Epithelial cell of prostate (primary cell): Measurements from ENCODE around the gene PTGDR2.

ENCODE experiments used
- DNase-seq: peaks from one replicate; pipeline ENCODE4 v3.0.0-alpha.2; 2011; ENCODE audit warnings: low read depth, low spot score
- H3K27ac ChIP-seq: fragments of 450-650 bp; 2 replicates; pipeline ENCODE4 v1.5.1; 2017; ENCODE audit warnings: mild to moderate bottlenecking

Gene PTGDR2

DNA sequence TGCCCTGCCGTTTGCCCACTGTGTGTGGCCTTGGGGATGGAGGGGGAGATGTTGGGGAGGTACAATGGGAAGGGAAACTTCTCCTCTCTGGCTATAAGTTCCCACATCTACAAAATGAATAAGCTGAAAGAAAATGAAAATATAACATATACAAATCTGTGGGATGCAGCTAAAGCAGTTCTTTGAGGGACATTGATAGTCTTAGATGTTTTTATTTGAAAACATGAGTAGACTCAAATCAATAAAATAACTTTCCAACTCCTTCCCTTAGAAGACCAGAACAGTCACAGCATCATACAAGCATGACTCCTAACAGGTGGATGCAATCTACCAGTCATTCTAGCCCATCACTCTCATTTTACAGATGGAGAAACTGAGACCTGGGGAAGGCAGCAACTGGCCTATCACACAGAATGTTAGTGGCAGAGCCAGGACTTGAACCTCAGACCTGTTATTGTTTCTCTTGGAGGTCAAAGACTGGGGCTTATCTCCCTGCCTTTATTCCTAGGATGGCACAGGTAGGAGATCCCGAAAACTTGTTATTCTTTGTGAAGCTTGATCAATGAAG lies 39.1 kb downstream of the PTGDR2 start:
- DNase-seq = no peak
- no peak overlapping the region for H3K27ac ChIP-seq

DNA sequence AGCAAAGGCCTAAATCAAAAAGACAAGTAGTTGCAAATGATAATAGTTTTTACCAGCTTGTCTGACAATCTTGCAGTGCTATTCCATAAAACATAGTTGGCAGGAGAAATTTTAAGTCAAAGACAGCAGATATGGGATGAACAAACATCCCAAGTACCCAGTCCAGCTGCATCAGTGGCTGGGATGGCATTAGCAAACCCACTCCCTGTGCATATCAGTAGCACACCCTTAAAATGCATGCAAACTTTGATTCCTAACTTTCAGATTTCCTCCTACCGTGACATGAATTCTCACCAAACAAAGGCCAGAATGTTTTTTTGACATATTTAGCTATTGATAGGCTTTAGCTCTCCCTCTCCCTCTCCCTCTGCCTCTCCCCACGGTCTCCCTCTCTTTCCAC lies 41.6 kb downstream of the PTGDR2 start:
- H3K27ac ChIP-seq = no peak overlapping the region
- no peak for DNase-seq

DNA sequence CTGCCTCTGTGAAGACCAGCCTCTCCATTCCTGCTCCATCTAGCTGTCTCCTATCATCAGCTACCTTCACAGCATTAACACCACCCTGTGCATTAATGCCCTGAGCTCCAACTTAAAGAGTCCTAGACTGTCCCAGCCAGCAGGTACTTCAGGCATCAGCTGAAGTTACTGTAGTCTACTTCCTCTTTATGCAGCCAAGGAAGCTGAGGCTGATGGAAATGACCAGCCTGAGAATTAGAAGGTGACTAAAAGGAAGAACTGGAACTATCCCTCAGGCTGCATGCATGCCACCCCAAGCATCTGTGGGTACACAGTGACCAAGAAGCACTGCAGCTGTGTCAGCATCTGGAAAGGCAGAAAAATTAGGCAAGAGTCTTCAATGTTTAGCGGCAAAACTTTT lies 42.4 kb downstream of the PTGDR2 start:
- no peak overlapping the region for H3K27ac ChIP-seq

DNA sequence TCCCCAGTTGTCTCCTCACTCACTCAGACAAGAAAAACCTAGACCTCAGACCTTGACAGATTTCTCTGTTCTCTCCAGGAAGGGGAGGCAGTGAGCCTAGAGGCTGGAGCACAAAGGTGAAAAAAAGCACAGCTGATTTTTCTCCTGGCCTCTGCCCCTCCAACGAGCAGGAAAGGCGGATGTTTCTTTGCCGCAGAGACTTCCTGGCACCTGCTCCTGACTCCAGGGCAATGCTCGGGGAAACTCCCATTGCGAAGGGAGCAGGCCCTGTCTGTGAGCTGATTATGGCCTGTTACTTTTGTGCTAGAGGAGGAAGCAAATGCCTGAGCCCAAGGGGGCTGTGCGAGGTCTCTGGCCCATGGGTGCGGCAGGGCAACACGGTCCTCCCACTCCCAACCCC lies 45.2 kb downstream of the PTGDR2 start:
- no peak overlapping the region for H3K27ac ChIP-seq
- no peak for DNase-seq

More for the DNA sequence above, 42.4 kb downstream of the PTGDR2 start:
- no peak for DNase-seq

DNA sequence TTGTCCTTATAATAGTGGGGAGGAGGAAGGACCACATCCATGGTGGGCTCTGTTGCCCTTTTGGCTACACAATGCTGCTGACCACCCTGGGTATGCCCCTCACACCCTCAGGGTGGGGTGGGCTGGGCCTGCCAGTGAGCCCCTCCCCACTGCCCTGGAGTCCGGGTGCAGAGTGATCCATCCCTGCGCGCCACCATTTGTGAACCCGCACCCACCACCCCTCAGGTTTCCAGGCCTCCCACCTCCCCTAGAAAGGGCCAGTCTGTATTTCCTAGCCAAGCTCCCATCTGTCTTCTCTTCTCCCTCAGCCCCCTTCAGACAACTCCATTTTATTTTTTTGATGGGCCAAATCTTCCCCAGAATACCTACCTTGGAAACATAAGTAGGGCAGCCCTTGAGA lies 45.6 kb downstream of the PTGDR2 start:
- H3K27ac ChIP-seq = no peak overlapping the region
- no peak for DNase-seq

DNA sequence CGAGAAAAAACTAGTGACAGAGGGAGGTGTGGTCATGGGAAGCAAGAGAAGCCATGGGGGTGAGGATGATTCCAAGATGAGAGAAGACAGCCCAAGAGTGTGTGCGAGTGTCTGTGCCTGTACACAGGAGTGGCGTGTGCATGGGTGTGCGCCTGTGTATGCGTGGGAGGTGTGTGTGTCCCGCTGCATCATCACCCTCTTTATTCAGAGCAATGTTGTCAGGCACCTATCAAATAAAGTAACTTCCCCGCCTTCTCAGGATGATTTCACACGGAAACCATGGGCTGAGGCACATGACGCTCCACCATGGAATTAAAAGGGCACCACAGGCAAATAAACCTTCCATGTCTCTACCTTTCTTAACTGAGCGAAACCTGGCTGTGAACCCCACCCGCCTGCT lies 46.1 kb downstream of the PTGDR2 start:
- DNase-seq = no peak
- no peak overlapping the region for H3K27ac ChIP-seq

DNA sequence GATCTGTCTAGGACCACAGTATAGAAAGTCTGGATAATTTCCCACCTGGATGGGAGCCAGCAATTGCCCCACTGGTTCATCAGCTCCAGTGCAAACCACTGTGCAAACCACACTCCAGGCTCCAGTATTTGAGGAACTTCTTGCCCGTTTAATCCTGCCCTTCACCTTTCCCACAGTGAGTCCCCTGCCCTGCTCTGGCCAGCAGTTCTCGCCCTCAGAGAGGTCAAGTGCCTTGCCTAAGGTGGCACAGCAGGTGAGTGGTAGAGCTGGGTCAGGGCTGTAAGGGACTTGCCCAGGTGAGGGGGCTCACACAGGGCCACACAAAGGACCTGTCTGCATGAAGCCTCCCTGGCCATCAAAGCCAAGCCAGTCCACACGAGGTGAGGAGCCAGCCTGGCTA lies 46.5 kb downstream of the PTGDR2 start:
- no peak overlapping the region for H3K27ac ChIP-seq
- no peak for DNase-seq

DNA sequence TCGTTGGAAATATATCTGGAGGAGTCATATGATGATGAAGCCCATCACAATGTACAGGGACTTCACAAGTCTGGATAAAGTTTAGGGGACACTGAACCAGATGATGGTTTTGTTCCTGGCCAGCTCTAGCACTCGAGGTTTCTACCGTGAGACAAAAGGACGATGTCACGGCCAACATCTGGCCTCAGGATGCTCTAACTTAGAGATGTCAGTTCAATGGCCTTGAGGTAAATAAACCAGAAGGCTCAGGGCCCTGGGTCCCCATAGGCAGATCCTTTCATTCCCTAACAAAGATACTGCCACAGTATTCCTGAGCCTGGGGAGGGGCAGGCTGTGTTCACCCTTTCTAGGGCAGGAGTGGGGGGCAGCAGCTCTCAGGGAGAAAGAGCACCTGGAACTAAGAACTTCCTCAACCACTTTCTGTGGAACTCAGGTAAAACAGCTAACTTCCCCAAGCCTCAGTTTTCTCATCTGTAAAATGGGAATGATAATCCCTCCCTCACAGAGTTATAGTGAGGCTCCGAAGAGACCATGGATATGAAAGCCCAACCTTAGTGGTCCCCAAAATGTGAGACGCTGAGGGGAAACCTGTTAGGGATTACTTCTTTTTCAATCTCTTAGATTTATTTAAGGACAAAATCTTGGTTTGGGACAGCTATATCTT lies 52.3 kb downstream of the PTGDR2 start:
- no peak for DNase-seq
- H3K27ac ChIP-seq = no peak overlapping the region

DNA sequence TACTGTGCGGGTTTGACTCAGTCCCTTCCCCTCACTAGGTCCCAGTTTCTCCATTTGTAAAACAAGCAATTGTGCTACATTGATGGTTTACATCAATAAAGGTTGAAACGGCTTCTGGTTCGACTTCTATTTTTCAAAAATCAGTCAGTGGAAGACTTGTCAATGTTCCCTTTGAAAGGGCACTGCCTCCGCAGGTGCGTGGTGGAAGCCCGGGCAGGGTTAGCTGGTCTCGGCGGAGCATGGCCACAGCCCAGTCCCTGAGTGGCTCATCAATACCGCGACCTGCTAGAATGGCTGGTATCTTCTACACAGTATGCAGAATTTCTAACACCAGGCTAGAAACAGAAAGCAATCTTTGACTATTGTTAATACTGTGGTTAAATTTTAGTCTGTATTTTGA lies 54.6 kb downstream of the PTGDR2 start:
- H3K27ac ChIP-seq = no peak overlapping the region
- DNase-seq = no peak
